HG03159 (cell line): ENCODE measurements around the gene AKAP17A.
"Not testable (repeated sequence)": the region's sequence is repeated elsewhere in the genome, so short reads cannot be mapped to it uniquely, and the experiment has no call there.

Experiments used
- ATAC-seq: cut with Tn5 transposase; IDR thresholded peaks from one replicate; pipeline ENCODE4 v1.9.1; 2021; ENCODE audit warnings: mild to moderate bottlenecking, moderate library complexity; ENCODE audit not compliant: unreplicated experiment

Gene AKAP17A, protein sequence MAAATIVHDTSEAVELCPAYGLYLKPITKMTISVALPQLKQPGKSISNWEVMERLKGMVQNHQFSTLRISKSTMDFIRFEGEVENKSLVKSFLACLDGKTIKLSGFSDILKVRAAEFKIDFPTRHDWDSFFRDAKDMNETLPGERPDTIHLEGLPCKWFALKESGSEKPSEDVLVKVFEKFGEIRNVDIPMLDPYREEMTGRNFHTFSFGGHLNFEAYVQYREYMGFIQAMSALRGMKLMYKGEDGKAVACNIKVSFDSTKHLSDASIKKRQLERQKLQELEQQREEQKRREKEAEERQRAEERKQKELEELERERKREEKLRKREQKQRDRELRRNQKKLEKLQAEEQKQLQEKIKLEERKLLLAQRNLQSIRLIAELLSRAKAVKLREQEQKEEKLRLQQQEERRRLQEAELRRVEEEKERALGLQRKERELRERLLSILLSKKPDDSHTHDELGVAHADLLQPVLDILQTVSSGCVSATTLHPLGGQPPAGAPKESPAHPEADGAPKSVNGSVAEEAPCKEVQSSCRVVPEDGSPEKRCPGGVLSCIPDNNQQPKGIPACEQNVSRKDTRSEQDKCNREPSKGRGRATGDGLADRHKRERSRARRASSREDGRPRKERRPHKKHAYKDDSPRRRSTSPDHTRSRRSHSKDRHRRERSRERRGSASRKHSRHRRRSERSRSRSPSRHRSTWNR

DNA sequence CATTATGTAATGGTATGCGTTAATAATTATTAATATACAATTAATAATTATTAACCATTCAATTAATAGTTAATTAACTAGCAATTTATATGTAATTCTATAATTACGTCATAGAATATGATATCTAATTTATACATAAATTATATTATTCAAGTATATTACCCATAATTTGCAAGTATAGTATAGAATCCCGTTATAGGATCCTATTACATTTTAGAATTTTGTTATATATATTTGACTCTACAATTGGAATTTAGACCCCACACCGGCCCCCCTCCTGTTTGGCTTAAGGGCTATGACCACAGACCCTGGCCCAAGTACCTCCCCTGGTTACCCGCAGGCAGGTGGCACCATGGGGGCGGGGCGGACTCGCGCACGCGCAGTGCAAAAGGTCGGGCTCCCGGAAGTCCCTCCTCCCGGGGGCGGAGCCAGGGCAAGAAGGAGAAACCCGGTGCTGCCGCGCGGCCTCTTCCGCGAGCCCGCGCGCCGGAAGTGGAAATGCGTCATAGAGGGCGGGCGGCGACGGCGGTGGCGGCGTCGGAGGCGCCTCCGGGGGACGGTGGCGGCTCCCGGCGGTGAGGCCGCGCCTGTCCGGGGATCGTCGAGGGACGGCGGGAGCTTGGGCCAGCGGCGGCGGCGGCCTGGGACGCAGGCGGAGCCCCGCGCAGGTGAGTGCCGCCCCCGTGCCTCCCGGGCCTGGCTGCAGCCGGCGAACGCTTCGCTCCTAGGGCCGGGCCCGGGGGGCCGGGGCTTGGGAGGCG lies at the start of gene AKAP17A:
Gene AKAP17A (plus strand): TSS at position 503 of the 761 bp plus-strand sequence. CDS start 1,859 bp downstream, outside the sequence.
- peak; percentile 85 for ATAC-seq

DNA sequence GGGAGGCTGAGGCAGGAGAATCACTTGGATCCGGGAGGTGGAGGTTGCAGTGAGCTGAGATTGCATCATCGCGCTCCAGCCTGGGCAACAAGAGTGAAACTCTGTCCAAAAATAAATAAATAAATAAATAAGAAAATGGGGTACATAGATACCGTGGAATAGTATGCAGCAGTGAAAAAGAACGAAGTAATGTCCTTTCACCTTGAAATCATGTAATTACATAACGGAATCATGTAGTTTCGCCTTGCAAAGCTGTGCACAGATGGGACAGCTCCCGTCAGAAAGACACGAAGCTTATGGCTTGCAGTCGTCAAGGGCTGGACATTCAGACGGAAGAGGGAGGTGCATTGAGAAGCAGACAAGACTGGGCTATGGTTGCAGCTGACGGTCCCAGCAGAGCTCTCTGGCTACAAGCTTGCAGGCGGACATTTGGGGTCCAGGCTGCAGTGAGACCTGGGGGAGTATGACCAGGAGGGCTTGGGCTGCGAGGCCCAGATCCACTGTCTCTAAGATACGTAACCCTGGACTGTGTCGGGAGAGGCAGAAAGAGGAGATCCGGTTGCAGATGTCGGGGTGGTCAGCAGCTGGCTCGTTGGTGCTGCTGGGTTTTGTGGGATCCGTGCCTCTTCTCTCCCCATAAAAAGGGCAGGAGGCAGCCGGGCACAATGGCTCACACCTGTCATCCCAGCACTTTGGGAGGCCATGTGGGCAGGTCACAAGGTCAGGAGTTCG lies 48.2 kb upstream of the AKAP17A start:
- ATAC-seq, result no peak

DNA sequence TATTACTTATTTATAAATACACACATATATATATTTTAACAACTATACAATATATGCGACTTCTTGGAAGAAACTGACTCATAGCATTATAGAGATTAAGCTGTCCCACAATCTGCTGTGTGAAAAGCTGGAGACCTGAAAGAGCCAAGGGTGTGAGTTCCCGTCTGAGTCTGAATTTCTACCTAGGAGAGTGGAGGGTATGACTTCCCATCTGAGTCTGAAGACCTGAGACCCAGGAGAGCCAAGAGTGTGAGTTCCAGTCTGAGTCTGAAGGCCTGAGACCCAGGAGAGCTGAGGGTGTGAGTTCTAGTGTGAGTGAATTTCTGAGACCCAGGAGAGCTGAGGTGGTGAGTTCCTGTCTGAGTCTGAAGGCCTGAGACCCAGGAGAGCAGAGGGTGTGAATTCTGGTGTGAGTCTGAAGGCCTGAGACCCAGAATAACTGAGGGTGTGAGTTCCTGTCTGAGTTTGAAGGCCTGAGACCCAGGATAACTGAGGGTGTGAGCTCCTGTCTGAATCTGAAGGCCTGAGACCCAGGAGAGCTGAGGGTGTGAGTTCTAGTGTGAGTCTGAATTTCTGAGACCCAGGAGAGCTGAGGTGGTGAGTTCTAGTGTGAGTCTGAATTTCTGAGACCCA lies 45.5 kb upstream of the AKAP17A start:
- no peak for ATAC-seq

DNA sequence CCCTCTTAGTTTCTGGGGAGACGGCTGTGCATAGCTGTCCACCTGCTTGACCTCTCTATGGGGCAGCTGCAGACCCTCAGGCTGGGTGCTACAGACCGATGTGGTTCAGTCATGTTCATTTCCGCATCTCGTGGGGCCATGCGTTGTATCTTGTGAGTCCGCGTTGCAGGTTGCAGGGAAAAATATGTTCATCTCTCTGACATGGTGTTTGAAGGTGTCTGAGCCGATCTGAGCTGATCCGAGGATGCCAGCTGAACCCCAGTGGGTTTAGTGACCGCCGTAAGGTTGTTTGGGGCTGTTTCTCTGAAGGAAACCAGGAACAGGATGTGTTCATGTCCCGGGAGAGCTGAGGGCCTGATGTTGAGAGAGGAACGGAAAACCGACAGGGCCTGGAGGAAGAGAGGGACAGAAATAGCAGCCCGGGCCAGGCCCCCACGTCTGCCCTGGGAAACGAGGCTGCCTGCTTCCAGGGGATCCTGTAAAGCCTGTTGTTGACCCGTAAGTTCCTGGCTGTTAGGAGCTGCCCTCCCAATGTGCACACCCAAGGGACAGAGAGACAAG lies 44.6 kb upstream of the AKAP17A start:
- ATAC-seq, result no peak

DNA sequence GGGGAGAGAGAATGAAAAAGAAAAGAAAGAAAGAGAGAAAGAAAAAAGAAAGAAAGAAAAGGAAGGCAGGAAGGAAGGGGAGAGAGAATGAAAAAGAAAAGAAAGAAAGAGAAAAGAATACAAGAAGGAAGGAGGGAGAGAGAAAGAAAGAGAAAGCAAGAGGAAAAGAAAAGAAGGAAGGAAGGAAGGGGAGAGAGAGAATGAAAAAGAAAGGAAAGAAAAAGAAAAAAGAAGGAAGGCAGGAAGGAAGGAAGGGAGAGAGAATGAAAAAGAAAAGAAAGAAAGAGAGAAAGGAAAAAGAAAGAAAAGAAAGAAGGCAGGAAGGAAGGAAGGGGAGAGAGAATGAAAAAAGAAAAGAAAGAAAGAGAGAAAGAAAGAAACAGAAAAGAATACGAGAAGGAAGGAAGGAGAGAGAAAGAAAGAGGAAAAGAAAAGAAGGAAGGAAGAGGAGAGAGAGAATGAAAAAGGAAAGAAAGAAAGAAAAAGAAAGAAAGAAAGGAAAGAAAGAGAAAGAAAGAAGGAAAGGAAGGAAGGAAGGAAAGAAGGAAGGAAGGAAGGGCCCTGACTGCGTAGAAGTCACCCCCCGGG lies 39.4 kb upstream of the AKAP17A start:
- ATAC-seq, result no peak

DNA sequence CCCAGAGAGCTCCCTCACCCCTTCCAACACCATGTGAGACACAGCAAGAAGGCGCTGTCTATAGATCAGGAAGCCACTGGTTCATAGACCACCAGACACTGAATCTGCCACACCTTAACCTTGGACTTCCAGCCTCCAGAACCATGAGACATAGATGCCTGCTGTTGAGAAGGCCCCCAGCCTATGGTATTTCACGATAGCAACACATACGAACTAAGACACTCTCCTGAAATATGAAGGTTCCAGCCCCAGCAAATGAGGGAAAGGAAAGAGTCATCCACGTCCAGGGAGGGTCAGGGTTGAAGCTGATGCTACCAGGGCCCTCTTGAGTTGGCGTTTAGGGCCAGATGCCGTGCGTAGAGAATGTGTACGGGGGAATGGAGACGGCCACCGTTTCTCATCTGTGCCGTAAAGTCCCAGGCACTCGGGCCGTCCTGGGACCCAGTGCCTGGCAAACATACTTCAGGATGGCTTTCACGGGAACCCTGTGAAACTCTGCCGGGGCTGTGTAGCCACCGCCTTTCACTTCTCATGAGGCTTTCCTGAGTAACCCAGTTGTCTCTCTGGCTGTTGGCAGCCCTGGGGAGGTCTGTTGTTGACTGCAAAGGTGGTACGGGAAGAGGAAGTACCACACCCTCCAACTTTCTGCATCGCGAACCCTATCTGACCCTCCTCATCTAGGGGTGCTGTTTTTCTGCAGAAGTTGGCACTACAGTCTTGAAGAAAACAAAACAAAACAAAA lies 36.8 kb upstream of the AKAP17A start:
- no peak for ATAC-seq

DNA sequence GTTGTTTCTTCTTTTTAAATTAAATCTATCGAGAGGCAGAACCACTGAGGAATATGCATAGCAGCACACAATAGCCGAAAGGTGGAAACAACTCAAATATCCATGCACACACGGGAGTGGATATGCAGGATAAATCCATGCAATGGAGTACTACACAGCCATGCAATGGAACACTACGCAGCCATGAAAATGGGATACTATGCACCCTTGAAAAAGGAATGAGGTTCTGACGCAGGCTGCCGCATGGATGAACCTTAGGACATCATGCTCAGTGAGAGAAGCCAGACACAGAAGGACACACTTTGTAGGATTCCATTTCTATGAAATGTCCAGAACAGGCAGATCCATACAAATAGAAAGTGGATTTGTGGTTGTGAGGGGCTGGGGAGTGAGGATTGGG lies 36.0 kb upstream of the AKAP17A start:
- ATAC-seq, result no peak

DNA sequence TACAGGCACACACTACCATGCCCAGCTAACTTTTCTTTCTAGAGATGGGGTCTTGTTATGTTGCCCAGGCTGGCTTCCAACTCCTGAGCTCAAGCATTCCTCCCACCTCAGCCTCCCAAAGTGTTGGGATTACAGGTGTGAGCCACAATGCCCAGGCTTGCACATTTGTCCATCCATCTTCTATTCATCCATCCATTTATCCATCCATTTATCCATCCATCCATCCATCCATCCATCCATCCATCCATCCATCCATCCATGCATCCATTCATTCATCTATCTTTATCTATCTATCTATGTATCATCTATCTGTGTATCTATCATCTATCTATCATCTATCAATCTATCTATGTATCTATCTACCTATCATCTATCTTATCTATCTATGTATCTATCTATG lies 34.0 kb upstream of the AKAP17A start:
- not testable (repeated sequence) for ATAC-seq

DNA sequence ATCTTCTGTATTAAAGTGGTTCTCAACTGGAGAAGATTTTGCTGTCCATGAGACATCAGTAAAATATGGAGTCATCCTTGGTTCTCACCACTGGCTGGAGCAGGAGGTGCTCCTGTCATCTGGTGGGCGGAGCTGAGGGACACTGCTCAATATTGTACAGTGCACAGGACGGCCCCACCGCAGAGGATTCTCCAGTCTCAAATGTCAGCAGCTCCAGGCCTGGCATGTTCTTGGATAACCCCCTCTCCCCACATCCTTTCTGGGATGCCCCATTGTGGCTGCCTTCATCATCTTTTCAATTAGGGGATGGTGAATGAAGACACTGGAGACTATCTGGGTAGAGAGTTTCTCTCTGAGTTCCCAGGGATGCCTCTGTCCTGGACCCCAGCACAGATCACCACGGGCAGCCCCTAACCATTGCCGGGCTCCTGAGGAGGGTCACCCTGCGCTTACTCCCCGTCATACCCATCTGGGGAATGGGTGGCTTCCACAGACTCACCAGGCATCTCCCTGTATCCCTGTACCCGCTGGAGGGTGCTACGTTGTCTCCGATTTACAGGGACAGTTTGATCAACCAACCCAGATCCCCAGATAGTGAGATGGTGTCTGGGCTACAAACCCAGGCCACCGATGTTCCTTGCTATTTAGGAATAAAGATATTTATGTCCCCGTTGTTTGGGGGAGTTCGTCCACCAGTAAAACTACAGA lies 32.5 kb upstream of the AKAP17A start:
- no peak for ATAC-seq

DNA sequence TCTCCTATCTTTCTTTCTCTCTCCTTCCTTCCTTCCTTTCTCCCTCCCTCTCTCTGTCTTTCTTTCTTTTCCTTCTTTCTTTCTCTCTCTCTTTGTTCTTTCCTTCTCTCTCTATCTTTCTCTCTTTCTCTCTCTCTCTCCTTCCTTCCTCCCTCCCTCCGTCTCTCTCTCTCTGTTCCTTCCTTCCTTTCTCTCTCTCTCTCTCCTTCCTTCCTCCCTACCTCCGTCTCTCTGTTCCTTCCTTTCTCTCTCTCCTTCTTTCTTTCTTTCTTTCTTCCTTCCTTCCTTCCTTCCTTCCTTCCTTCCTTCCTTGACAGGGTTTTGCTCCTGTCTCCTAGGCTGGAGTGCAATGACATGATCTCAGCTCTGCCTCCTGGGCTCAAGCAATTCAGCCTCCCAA lies 30.2 kb upstream of the AKAP17A start:
- ATAC-seq, result no peak

DNA sequence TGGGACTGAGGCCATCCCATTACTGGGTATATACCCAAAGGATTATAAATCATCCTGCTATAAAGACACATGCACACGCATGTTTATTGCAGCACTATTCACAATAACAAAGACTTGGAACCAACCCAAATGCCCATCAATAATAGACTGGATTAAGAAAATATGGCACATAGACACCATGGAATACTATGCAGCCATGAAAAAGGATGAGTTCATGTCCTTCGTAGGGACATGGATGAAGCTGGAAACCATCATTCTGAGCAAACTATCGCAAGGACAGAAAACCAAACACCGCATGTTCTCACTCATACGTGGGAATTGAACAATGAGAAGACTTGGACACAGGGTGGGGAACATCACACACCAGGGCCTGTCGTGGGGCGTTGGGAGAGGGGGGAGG lies 27.3 kb upstream of the AKAP17A start:
- not testable (repeated sequence) for ATAC-seq

DNA sequence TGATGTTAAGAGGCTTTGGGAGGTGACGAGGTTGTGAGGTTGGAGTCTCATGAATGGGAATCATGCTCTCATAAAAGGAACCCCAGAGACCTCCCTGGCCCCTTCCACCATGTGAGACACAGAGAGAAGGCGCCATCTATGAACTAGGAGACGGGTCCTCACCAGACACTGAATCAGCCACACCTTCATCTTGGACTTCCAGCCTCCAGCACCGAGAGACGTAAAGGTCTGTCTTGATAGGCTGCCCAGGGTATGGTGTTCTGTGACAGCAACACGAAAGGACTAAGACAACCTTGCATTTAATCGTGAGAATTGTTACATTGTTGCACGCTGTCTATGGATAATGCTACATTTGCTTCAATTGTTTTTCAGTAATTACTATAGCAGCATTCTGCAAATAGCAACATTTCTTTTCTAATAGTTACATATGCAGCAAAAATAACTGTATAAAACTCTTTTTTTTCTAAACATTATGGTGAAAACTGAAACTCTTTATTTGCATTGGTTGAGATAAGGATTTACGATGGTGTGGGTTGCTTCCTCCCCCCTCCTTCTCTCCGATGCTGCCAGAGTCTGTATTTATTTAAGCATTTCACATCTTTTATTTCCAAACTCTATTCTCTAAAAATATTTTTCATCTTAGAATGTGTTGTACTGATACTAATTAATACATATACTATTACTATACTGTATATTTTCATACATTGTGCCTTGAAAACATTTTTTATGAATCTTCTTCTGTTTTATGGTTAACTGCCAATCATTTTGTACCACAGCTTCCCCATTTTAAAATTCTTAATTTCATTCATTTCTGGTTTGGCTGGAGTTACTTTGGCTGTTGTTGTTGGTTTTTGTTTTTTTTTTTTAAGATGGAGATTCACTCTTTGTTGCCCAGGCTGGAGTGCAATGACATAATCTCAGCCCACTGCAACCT lies 26.4 kb upstream of the AKAP17A start:
- ATAC-seq, result no peak

DNA sequence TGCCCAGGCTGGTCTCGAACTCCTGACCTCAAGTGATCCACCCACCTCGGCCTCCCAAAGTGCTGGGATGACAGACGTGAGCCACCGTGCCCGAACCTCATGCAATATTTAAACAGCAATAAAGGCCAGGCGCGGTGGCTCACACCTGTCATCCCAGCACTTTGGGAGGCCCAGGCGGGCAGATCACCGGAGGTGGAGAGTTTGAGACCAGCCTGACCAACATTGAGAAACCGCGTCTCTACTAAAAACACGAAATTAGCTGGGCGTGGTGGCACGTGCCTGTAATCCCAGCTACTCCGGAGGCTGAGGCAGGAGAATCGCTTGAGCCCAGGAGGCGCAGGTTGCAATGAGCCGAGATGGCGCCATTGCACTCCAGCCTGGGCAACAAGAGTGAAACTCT lies 17.2 kb upstream of the AKAP17A start:
- not testable (repeated sequence) for ATAC-seq

DNA sequence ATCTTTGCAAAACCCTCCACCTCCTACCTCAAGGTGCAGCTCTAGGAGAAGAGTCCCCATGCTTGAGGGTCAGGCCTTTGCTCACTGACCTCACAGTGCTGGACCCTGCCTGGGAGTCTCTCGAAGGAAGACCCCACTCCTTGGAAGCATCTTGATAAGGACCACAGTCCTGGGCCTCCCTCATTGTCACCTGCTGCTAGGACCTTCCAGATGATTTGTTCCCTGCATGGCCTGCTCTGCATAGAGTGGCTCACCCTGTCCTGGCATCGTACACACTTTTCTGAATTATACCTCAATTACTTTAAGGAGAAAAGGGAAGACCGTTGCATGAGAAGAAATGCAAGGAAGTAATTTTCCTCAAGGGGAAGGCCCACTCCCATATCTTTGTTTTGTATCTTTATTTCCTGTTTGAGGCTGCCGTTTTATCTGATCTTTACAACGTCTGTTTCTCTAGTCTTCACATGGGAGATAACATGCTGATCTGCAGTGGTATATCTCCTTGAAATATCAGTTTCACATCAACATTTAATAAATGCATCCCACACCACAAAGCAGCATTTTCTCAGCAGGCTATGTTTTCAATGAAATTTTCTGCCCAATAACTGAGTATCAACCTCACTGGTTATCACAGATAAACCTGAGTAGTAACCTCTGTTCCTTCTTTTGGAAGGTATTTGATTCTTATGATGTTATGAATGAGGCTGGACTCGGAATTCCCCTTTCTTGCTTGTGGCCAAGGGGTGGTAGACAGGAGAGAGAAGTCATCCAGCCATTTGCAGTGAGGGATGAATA lies 15.0 kb upstream of the AKAP17A start:
- ATAC-seq, result no peak

DNA sequence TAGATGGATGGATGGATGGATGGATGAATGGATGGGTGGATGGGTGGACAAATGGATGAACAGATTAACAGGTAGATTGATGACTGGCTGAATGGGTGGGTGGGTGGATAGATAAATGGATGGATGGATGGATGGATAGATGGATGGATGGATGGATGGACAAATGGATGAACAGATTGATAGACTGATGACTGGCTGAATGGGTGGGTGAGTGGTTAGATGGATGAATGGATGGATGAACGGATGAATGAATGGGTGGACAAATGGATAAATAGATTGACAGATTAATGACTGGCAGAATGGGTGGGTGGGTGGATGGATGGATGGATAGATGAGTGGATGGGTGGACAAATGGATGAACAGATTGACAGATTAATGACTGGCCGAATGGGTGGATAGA lies 13.6 kb upstream of the AKAP17A start:
- ATAC-seq, result no peak

DNA sequence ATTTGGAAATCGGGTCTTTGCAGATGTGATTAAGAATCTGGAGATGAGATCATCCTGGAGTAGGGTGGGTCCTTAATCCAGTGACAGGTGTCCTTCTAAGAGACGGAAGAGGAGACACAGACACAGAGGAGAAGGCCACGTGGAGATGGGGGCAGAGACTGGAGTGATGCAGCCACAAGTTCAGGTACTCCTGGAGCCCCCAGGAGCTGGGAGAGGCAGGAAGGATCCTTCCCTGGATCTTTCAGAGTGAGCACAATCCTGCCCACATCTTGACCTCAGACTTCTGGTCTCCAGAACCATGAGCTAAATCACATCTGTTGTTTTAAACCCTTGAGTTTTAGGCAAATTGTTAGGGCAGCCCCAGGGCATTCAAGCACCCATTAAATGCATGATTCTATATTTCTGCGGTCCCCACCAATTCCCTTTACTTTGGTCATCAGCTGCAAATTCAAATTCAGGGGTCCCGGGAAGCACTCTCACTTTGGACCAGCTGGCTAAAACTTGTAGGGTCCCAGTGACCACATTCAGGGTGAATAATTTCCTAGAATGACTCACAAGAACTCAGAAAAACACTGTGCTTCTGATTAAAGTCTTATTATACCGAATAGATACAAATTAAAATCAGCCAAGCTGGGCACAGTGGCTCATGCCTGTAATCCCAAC lies 12.8 kb upstream of the AKAP17A start:
- ATAC-seq, result no peak
